ENCODE measurements around the gene B4GAT1. TPM values are rescaled to one million over a fixed set of nuclear protein-coding genes. Genes with fewer than 3 reads are reported as not detected.

B4GAT1 gene
- total and polyA plus RNA-seq, 2 of the 13 experiments (the other 11 are each of a cell fraction or from before 2014, with no cell fraction given), result 40.4 to 109 TPM

DNA sequence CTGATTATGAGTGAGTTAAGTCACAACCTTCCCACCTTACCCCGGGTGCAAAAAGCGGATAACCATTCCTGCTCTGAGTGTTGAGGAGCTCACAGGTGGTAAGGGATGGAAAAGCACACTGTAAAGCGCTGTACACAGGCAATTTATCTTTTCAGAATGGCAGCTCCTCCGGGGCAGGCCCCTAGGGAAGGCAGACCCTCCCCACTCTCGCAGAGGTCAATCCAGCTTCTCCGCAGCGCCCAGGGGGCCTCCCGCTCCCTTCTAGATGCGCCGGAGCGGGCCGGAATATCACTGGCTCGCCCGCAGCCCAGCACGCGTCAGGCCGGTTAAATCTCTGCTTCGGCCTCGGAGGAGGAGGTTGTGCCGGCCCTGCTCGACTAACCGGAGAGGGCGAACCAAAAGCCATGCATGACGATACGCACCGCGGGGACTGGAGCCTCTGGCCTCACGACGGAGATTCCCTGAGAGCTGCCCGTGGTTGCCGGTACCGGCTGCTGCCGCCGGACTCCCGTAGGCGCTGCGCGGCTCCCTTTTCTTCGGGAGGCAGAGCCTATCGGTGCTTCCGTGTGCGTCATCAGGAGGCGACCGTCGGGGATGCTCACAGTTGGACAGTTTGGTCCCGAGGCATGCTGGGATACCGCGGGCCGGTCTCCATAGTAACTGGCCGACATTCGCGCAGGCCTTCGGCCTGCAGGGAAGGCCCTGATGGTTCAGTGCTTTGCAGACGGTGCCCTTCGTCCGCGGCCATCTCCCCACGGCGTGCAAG, 2.7 kb downstream of the B4GAT1 start, which contains the start of gene BRMS1 (continued):
- TF ChIP-seq CCAR2 (optimal IDR thresholded peaks at IDR 0.05; ENCODE audit: low read depth, low read length) (no peak), ZSCAN21 (CRISPR knock-in tag; IDR thresholded peaks at IDR 0.05; ENCODE audit: borderline replicate concordance) (peak; percentile 22; the same call in 1 of the 2 replicates), TAF15 (IDR thresholded peaks at IDR 0.05; ENCODE audit: low read depth, low read length, poor library complexity, severe bottlenecking) (peak; percentile 84), RAD21 (CRISPR knock-in tag; IDR thresholded peaks at IDR 0.05) (no peak), ZNF564 (CRISPR knock-in tag; IDR thresholded peaks at IDR 0.05) (no peak), ZNF282 (IDR thresholded peaks at IDR 0.05; ENCODE audit: partially characterized antibody) (no peak), ETV6 (CRISPR knock-in tag; conservative IDR thresholded peaks at IDR 0.05) (no peak), NRL (CRISPR knock-in tag; IDR thresholded peaks at IDR 0.05; ENCODE audit: borderline replicate concordance) (peak; percentile 57; the same call in 1 of the 2 replicates), ZNF460 (CRISPR knock-in tag; IDR thresholded peaks at IDR 0.05; ENCODE audit: borderline replicate concordance) (no peak), ZFX (CRISPR knock-in tag; IDR thresholded peaks at IDR 0.05; ENCODE audit: low read depth) (peak; percentile 98), ZNF557 (CRISPR knock-in tag; IDR thresholded peaks at IDR 0.05) (no peak), ZNF761 (CRISPR knock-in tag; conservative IDR thresholded peaks at IDR 0.05) (0 out of 2 replicates have a peak, but pooled peaks have one; percentile 63), CHCHD3 (CRISPR knock-in tag; IDR thresholded peaks at IDR 0.05) (peak; percentile 73; the same call in 1 of the 2 replicates), ZNF234 (CRISPR knock-in tag; conservative IDR thresholded peaks at IDR 0.05) (no peak), TSC22D2 (CRISPR knock-in tag; IDR thresholded peaks at IDR 0.05; ENCODE audit: borderline replicate concordance) (0 out of 2 replicates have a peak, but pooled peaks have one; percentile 66), RBAK (CRISPR knock-in tag; IDR thresholded peaks at IDR 0.05) (no peak), RBM22 (optimal IDR thresholded peaks at IDR 0.05; ENCODE audit: low read length) (peak; percentile 32), ZNF563 (CRISPR knock-in tag; IDR thresholded peaks at IDR 0.05) (peak; percentile 67; the same call in 1 of the 2 replicates), BRD4 (CRISPR knock-in tag; IDR thresholded peaks at IDR 0.05) (no peak), GPN1 (CRISPR knock-in tag; IDR thresholded peaks at IDR 0.05; ENCODE audit: borderline replicate concordance) (no peak), CBX2 (IDR thresholded peaks at IDR 0.05; ENCODE audit: low read depth, low read length) (no peak), CBX2 (CRISPR knock-in tag; IDR thresholded peaks at IDR 0.05; ENCODE audit: low read depth) (no peak), MEF2D (CRISPR knock-in tag; IDR thresholded peaks at IDR 0.05) (peak; percentile 64; the same call in 1 of the 2 replicates), KLF15 (CRISPR knock-in tag; IDR thresholded peaks at IDR 0.05; ENCODE audit: borderline replicate concordance) (no peak), JARID2 (CRISPR knock-in tag; IDR thresholded peaks at IDR 0.05; ENCODE audit: insufficient replicate concordance) (no peak), ZNF724P (CRISPR knock-in tag; IDR thresholded peaks at IDR 0.05; ENCODE audit: borderline replicate concordance) (peak; percentile 64; the same call in 1 of the 2 replicates), ZNF766 (CRISPR knock-in tag; IDR thresholded peaks at IDR 0.05; ENCODE audit: borderline replicate concordance) (no peak), GABPB1 (CRISPR knock-in tag; IDR thresholded peaks at IDR 0.05) (peak; percentile 93)
- TF ChIP-seq, protein P1, sequence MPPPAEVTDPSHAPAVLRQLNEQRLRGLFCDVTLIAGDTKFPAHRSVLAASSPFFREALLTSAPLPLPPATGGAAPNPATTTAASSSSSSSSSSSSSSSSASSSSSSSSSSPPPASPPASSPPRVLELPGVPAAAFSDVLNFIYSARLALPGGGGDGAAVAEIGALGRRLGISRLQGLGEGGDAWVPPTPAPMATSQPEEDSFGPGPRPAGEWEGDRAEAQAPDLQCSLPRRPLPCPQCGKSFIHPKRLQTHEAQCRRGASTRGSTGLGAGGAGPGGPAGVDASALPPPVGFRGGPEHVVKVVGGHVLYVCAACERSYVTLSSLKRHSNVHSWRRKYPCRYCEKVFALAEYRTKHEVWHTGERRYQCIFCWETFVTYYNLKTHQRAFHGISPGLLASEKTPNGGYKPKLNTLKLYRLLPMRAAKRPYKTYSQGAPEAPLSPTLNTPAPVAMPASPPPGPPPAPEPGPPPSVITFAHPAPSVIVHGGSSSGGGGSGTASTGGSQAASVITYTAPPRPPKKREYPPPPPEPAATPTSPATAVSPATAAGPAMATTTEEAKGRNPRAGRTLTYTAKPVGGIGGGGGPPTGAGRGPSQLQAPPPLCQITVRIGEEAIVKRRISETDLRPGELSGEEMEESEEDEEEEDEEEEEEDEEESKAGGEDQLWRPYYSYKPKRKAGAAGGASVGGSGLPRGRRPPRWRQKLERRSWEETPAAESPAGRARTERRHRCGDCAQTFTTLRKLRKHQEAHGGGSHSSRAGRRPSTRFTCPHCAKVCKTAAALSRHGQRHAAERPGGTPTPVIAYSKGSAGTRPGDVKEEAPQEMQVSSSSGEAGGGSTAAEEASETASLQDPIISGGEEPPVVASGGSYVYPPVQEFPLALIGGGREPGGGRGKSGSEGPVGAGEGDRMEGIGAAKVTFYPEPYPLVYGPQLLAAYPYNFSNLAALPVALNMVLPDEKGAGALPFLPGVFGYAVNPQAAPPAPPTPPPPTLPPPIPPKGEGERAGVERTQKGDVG (CRISPR knock-in tag; IDR thresholded peaks at IDR 0.05; ENCODE audit: borderline replicate concordance), result no peak
